Measurements from ENCODE around the gene GRAMD1A. TPM values are rescaled to one million over a fixed set of nuclear protein-coding genes. Genes with fewer than 3 reads are reported as not detected.
A peak's percentile ranks its signal among the peaks of the same experiment; 100 is the strongest.

Gene GRAMD1A
- total RNA-seq, 1 experiment from 2014 or later: 125 TPM

GRCh38 chr19:35030257-35031071, 30.3 kb downstream of the GRAMD1A start, which contains the start of gene SCN1B:
TSS of gene SCN1B (plus strand) at chr19:35030470. CDS start at chr19:35030821, 351 bp downstream.
- Histone ChIP-seq H4K5ac (ENCODE audit: insufficient read length, low read depth, low read length) (no peak within 1 kb of the TSS), H3K23ac (ENCODE audit: insufficient read length, low read depth, low read length) (no peak within 1 kb of the TSS), H3K9me3 (ENCODE audit: control insufficient read depth, low read depth, low read length) (no peaks in the 10 kb centered on the region), H3K56ac (ENCODE audit: insufficient read length, low read depth, low read length) (no peak within 1 kb of the TSS), H3K79me1 (ENCODE audit: insufficient read depth, low read depth, low read length, poor library complexity, severe bottlenecking) (no peaks in the 10 kb centered on the region), H3K79me2 (ENCODE audit: insufficient read depth, low read length) (no peaks in the 10 kb centered on the region), H3K18ac (ENCODE audit: insufficient read length, low read depth, low read length) (no peak within 1 kb of the TSS), H4K91ac (ENCODE audit: insufficient read length, low read depth, low read length) (no peak within 1 kb of the TSS), H2BK12ac (ENCODE audit: insufficient read length, low read depth, low read length) (no peak within 1 kb of the TSS), H3K27me3 (ENCODE audit: insufficient read depth, low read length) (peaks cover 11% of the 10 kb centered on the region; the same call in 1 of the 2 replicates), H3K14ac (ENCODE audit: insufficient read depth, low read length) (no peak within 1 kb of the TSS; the same call in 1 of the 2 replicates), H2BK15ac (ENCODE audit: low read depth, low read length) (no peak within 1 kb of the TSS), H3K4me1 (ENCODE audit: insufficient read depth, low read length) (no peaks in the 10 kb centered on the region), H3K27ac (ENCODE audit: insufficient read length, low read depth, low read length) (no peak within 1 kb of the TSS), H3K4ac (ENCODE audit: low read depth, low read length) (no peak within 1 kb of the TSS), H2BK20ac (ENCODE audit: low read depth, low read length, poor library complexity, severe bottlenecking) (no peak within 1 kb of the TSS), H2AK5ac (ENCODE audit: insufficient read length, low read length) (no peak within 1 kb of the TSS), H2BK5ac (ENCODE audit: insufficient read length, low read length) (no peak within 1 kb of the TSS), H2BK120ac (ENCODE audit: low read depth, low read length, poor library complexity, severe bottlenecking) (no peak within 1 kb of the TSS), H3K9ac (ENCODE audit: extremely low read depth, insufficient read length, low read length) (no peak within 1 kb of the TSS), H4K20me1 (ENCODE audit: control insufficient read depth, insufficient read depth, insufficient read length) (no peaks in the 10 kb centered on the region), H4K8ac (replicated peaks; ENCODE audit: insufficient read length, low read depth, low read length) (no peak within 1 kb of the TSS), H2AFZ (ENCODE audit: low read length) (no peak within 1 kb of the TSS), H3K23me2 (ENCODE audit: insufficient read length, low read depth, low read length, poor library complexity, severe bottlenecking) (peaks cover 8% of the 10 kb centered on the region), H3T11ph (ENCODE audit: low read length) (no peak within 1 kb of the TSS), H3K4me2 (ENCODE audit: insufficient read depth, insufficient read length, low read length) (peak within 1 kb of the TSS; percentile 85)
- DNase-seq: peak; percentile 63
- WGBS (ENCODE audit: extremely low coverage, insufficient read length, low lambda C conversion rate): no CpG with 5 or more reads among the region's 118 CpGs
- Mint-ChIP-seq H3K27ac (peak within 1 kb of the TSS in 1 of 3 experiments; percentile 55; a peak in 1 of 7 replicates), H3K4me1 (peaks cover 15 to 17% of the 10 kb centered on the region in 2 experiments), H3K27me3 (ENCODE audit: low read depth) (peaks cover 54% of the 10 kb centered on the region), H3K4me3 (peak within 1 kb of the TSS; percentile 74 to 81), H3K36me3 (ENCODE audit: insufficient read depth in 1 of 3, low read depth in 3 of 3) (peaks cover 14 to 41% (median 32%) of the 10 kb centered on the region in 3 experiments; a peak in 6 of 7 replicates), H3K9me3 (no peaks in the 10 kb centered on the region; a peak in 1 of 5 replicates)
- TF ChIP-seq, protein P1, sequence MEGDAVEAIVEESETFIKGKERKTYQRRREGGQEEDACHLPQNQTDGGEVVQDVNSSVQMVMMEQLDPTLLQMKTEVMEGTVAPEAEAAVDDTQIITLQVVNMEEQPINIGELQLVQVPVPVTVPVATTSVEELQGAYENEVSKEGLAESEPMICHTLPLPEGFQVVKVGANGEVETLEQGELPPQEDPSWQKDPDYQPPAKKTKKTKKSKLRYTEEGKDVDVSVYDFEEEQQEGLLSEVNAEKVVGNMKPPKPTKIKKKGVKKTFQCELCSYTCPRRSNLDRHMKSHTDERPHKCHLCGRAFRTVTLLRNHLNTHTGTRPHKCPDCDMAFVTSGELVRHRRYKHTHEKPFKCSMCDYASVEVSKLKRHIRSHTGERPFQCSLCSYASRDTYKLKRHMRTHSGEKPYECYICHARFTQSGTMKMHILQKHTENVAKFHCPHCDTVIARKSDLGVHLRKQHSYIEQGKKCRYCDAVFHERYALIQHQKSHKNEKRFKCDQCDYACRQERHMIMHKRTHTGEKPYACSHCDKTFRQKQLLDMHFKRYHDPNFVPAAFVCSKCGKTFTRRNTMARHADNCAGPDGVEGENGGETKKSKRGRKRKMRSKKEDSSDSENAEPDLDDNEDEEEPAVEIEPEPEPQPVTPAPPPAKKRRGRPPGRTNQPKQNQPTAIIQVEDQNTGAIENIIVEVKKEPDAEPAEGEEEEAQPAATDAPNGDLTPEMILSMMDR (conservative IDR thresholded peaks at IDR 0.05): no peak
